NAMALWA (cell line): Measurements from ENCODE around the gene SUN1.
"Not testable (repeated sequence)": the region's sequence is repeated elsewhere in the genome, so short reads cannot be mapped to it uniquely, and the experiment has no call there.

Experiments used
- DNase-seq: peaks from one replicate; pipeline ENCODE4 v3.0.0-alpha.2; 2015; ENCODE audit warnings: low spot score

The SUN1 gene

DNA sequence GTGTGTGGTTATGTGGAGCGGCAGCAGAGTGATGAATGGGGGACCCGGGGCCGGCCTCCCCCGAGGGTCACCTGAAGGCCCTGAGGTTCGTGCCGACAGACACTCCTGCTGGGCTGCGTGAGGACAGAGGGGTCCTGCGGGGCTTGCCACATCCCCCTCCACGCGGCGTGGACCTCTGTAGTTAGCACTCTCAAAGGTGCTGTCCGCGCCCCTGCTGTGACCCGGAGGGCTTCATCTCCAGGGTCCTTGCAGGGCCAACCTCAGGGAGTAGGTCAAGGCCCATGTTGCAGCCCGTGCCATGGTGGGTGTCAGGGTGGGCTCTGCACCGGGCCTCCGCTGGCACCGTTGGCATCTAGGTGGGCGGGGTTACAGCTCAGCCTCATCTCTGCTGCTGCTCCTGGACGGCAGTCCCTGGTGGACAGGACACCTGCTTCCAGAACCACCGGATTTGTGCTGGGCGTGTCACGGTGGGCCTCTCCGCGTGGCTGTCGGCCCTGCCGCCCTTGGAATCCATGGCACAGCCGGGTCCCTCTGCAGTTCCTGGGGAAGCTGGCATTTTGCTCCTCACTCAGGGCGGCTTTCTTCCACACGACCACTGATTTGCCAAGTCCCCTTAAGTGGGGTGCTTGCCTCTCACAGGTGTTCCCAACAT, 24.3 kb downstream of the SUN1 start:
- no peak for DNase-seq

- DNase-seq = no peak
Observed at GRCh38 chr7:857661-858060, 25.4 kb downstream of the SUN1 start.

DNA sequence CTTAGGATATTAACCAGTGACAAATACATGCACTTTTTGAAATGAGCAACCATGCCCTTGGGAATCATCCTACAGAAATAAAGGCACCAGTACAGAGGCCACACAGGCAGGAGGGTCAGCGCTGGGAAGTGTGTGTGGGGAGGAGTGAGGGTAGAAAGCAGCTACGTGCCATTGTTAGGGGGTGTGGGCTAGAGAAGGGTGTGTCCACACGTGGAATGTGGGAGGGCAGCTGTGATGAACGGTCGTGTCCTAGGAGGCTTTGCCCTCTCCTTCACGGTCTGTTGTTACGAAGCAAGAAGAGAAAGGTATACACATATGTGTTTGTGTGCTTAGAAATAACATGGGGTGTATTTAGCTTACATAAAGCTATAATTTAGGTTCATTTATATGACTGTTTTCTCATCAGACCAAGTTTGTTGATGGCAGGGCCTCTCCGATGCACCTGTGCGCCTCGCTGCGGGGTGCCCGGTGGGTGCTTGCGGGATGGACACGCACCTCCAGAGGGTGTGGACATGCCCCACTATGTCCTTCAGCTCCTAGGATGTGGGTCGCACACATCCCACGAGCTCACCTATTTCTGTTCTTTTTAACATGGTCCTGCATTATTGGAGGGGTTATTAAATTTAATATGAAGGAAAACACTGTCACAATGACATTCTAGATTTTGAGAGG, 27.2 kb downstream of the SUN1 start:
- DNase-seq = no peak

- no peak for DNase-seq
Observed at GRCh38 chr7:860149-860548, 27.9 kb downstream of the SUN1 start.

DNA sequence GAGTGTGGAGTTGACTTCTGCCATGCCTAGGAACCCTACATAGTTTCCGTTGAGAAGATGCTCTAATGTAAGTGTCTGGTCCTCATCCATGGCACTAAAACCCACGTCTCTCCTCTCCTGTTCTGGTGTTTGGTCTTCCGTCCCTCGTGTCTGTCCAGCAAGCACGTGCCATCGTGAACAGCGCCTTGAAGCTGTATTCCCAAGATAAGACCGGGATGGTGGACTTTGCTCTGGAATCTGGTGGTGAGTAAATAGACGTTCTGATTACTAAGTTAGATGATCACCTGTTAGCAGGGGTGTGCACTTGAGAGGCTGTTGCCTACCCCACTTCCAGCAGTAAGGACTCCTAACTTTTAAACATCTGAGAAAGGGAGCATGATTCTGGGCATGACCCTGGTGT, 28.9 kb downstream of the SUN1 start:
- DNase-seq = no peak

DNA sequence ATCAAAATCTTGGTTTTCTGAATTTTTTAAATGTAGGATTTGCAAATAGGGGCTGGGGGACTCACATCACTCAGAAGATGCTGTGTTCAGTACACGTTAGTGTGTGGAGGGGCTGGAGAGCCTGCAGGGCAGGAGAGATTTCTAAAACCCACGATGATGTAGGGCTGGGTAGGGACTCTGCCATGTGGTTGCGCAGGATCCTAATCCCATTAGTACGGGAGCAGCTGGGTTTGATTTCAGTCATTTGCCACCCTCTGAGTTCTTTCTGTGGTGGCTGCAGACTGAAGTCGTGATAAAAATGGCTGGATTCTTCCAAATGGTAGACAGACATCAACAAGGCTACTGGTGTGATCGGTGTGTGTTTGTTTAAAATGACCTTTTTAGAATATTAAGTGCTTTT, 29.9 kb downstream of the SUN1 start:
- no peak for DNase-seq

DNA sequence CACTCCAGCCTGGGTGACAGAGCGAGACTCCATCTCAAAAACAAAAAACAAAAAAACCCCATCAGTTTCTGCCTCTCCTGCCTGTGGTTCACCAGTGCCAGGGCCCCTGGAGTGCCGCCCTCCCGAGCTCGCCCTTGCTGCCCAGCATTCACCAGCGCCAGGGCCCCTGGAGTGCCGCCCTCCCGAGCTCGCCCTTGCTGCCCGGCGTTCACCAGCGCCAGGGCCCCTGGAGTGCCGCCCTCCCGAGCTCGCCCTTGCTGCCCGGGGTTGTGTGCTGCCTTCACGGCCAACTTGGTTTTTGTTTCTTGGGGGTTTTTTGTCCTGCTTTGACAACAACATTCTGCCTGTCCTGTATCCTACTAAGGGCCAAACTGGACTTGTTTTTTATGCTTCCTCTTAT, 30.8 kb downstream of the SUN1 start:
- no peak for DNase-seq

- DNase-seq = no peak
Observed at GRCh38 chr7:865921-866320, 33.6 kb downstream of the SUN1 start.

- DNase-seq = no peak
Observed at GRCh38 chr7:867001-867405, 34.7 kb downstream of the SUN1 start.

- no peak for DNase-seq
Observed at GRCh38 chr7:867406-868188, 35.3 kb downstream of the SUN1 start.

DNA sequence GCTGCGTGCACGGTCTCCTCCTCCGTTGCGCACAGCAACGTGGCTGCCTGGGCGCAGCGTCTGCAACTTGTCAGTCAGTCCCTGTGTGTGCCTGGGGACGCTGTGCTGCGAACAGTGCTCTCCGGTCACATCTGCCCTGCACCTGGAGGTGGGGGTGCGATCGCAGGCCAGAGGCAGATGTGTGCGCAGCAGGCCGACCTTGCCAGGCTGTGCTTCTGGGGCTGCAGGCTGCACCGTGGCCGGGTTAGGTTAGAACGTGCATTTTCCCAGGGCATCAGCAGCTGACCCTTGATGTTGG, 35.9 kb downstream of the SUN1 start:
- DNase-seq = no peak

DNA sequence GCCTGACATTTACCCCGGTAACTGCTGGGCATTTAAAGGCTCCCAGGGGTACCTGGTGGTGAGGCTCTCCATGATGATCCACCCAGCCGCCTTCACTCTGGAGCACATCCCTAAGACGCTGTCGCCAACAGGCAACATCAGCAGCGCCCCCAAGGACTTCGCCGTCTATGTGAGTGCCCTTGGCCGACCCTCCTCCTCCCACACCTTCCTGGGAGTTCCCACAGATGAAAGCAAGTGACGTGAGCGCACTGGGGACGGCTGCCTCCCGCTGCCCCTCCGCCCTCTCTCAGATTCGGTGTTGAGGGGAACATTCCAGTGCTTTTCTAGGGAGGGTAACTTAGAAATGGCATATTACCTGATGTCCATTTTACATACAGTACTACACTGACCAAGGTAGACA, 37.1 kb downstream of the SUN1 start:
- no peak for DNase-seq

DNA sequence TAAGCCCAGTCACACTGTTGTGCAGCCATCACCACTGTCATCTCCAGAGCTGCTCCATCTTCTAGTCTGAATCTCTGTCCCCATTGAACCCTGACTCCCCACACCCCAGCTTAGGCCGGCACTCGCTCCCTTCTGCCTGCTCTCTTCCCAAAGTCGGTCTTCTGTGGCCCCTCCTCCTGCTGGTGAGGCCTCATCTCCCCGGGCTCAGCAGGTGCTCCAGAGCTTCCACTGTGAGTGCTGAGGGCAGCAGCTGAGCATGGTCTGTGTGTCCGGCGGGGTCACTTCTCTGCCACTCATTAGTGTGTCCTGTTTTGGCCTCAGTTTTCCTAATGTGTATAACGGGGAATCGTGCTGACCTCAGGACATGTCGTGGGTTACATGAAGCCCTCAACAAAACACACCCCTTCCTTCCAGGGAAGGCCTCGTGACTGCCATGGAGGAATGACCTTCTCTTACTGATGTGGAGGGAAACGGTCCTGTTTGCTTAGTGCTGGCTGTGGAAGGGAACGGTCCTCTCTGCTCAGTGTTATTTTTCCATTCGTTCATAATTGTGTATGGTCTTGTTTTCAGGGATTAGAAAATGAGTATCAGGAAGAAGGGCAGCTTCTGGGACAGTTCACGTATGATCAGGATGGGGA, 39.7 kb downstream of the SUN1 start:
- no peak for DNase-seq

DNA sequence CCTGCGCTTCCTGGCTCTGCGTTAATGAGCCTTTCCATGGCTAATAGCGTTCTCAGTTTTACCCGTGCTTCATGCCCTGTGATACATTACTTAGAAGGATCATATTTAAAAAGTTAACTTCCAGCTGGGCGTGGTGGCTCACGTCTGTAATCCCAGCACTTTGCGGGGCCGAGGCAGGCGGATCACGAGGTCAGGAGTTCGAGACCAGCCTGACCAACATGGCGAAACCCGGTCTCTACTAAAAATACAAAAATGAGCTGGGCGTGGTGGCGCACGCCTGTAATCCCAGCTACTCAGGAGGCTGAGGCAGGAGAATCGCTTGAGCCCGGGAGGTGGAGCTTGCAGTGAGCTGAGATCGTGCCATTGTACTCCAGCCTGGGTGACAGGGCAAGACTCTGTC, 40.4 kb downstream of the SUN1 start:
- not testable (repeated sequence) for DNase-seq

DNA sequence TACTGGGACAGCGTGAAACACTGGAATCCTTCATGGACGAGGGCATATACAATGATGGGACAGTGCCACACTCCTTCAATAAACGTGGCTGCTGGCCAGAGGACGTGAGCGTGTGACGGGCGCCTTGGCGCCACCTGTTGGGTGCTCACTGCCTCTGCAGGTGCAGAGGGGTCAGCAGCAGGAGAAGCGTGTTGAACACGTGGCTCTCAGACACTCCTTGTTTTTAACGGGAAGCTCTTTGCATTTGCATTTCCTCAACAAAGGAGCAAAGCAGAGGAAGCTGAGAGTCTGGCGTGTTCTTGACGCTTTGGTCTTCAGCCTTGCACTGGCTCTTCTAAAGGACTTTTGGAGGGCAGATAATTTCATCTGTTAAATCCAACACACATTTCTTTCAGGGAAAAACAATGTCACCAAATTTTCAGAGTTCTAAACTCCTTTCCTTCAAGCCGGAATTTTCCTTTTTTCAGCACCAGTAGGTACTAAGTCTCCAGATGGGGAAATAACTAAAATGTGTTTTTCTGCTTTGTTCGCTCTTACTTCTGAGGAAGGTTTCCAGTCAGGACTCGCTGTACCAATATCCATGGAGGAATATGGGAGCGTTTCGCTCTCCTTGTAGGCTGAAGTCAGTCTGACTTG, 41.2 kb downstream of the SUN1 start:
- DNase-seq = peak; percentile 93

GRCh38 chr7:874031-874749, 41.9 kb downstream of the SUN1 start:
- DNase-seq = peak; percentile 33

- peak; percentile 73 for DNase-seq
Observed at GRCh38 chr7:875051-875450, 42.8 kb downstream of the SUN1 start.

DNA sequence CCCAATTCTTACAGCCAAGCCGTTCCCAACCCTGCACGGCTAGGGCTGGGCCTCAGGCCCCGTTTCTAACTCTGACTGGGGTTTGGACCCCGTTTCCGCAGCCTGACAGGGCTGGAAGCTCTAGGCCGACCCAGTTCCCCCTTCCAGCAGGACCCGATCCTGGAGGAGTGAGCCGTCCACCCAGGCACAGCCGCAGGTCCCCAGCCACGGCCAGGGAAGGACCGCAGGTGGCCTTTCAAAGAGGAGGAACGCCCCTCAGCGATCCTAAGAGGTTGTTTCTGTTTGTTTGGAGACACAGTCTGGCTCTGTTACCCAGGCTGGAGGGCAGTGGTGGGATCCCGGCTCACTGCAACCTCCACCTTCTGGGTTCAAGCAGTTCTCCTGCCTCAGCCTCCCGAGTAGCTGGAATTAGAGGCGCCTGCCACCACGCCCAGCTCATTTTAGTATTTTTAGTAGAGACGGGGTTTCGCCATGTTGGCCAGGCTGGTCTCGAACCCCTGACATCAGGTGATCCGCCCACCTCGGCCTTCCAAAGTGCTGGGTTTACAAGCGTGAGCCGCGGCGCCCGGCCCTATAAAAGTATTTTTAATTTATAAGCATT, 43.3 kb downstream of the SUN1 start:
- no peak for DNase-seq

GRCh38 chr7:876077-876971, 44.0 kb downstream of the SUN1 start, which contains the start of gene GET4:
Gene GET4, plus strand, starts transcription at chr7:876554. Its CDS starts 92 bp downstream, at chr7:876646.
- peak; percentile 97 for DNase-seq

DNA sequence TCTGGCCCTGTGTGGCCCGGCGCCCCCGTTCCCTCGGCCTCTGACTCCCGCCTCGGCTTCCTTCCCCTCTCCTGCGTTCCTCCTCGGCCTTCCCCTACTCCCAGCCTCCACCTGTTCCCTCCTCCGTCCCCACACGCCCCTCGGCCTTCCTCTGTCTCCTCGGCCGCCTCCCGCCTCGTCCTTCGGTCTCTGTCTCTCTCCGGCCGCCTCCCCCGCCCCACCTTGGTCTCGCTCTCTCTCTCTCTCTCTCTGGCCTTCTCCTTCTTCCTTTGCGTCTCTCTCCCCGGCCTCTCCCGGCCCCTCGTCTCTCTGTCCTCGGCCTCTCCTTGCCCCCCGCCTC, 44.7 kb downstream of the SUN1 start:
- no peak for DNase-seq
